Measurements from ENCODE around the gene SIGLEC11. TPM values are rescaled to one million over a fixed set of nuclear protein-coding genes. Genes with fewer than 3 reads are reported as not detected.

Gene SIGLEC11
- total RNA-seq, 1 donor from 2014 or later = 0.27 TPM

DNA sequence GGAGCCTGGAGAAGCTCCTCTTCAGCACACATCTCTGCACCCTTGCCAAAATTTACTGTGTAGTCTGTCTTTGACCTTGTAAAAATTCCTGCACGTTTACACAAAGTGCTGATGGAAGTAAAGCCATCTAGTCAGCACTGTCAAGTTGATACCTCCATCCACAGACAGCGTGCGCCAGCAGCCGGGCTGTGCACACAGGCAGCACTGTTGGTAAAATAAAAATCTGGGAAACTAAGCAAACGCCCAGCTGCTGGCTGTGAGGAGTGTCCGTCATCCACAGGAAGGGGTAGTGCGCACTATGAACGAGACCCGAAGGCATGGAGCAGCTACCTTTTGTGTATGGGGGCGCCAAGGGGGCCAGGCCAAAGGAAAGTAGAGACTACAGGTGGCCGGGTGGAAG lies 17.4 kb upstream of the SIGLEC11 start:
- H3K36me3 Mint-ChIP-seq = peaks cover 8% of the 10 kb centered on the region
- no peak overlapping the region for H3K4me3 Mint-ChIP-seq
- DNase-seq (ENCODE audit: extremely low spot score, unreplicated experiment) = no peak
- TF ChIP-seq, protein P1, sequence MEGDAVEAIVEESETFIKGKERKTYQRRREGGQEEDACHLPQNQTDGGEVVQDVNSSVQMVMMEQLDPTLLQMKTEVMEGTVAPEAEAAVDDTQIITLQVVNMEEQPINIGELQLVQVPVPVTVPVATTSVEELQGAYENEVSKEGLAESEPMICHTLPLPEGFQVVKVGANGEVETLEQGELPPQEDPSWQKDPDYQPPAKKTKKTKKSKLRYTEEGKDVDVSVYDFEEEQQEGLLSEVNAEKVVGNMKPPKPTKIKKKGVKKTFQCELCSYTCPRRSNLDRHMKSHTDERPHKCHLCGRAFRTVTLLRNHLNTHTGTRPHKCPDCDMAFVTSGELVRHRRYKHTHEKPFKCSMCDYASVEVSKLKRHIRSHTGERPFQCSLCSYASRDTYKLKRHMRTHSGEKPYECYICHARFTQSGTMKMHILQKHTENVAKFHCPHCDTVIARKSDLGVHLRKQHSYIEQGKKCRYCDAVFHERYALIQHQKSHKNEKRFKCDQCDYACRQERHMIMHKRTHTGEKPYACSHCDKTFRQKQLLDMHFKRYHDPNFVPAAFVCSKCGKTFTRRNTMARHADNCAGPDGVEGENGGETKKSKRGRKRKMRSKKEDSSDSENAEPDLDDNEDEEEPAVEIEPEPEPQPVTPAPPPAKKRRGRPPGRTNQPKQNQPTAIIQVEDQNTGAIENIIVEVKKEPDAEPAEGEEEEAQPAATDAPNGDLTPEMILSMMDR (conservative IDR thresholded peaks at IDR 0.05) = no peak
- H3K9me3 Mint-ChIP-seq = no peaks in the 10 kb centered on the region
- H3K27me3 Mint-ChIP-seq = peaks cover 2% of the 10 kb centered on the region
- no peaks in the 10 kb centered on the region for H3K4me1 Mint-ChIP-seq (ENCODE audit: unreplicated experiment)
- H3K27ac Mint-ChIP-seq = no peak overlapping the region

DNA sequence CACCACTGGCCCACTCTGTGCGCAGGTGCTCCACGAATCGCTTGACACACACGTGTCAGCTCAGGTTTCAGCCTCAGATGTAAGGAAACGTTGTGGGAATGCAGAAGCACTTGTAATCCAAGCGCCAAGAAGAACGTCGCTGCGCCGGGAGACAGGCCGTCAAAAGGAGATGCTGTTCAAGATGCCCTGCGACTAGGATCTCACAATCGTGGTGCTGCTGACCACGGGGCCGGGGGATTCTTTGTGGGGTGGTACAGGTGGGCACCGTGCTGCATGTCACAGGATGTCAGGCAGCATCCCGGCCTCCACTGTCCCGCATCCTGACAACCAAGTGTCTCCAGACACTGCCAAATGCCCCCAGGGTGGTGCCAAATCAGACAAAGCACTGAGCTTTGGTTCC lies 16.9 kb upstream of the SIGLEC11 start:
- Mint-ChIP-seq H3K27me3 (peaks cover 4% of the 10 kb centered on the region), H3K27ac (no peak overlapping the region), H3K4me1 (ENCODE audit: unreplicated experiment) (no peaks in the 10 kb centered on the region), H3K36me3 (peaks cover 8% of the 10 kb centered on the region), H3K9me3 (no peaks in the 10 kb centered on the region), H3K4me3 (no peak overlapping the region)
- TF ChIP-seq, protein P1 (conservative IDR thresholded peaks at IDR 0.05) = no peak
- no peak for DNase-seq (ENCODE audit: extremely low spot score, unreplicated experiment)

DNA sequence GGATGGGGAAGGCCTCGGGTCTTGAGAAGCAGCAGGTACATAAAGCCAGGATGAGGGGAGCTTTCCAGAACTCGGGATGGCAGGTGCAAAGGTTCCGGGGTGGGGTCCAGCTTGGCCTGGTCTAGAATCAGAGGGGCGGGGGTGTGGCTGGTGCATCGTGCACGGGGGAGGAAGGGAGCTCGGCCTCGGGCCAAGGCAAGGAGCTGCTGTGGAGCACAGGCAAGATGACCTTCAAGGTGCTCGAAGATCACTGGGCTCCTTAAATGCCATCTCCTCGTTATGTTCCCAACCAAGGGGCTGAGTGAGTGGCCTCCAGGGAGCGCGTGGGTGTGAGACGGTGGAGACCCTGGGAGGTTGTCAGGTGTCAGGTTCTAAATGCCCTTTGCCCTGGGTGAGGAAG lies 16.1 kb upstream of the SIGLEC11 start:
- Mint-ChIP-seq H3K9me3 (no peaks in the 10 kb centered on the region), H3K36me3 (peaks cover 8% of the 10 kb centered on the region), H3K27me3 (peaks cover 4% of the 10 kb centered on the region), H3K4me3 (no peak overlapping the region), H3K4me1 (ENCODE audit: unreplicated experiment) (no peaks in the 10 kb centered on the region), H3K27ac (no peak overlapping the region)
- TF ChIP-seq, protein P1 (conservative IDR thresholded peaks at IDR 0.05) = no peak
- no peak for DNase-seq (ENCODE audit: extremely low spot score, unreplicated experiment)

DNA sequence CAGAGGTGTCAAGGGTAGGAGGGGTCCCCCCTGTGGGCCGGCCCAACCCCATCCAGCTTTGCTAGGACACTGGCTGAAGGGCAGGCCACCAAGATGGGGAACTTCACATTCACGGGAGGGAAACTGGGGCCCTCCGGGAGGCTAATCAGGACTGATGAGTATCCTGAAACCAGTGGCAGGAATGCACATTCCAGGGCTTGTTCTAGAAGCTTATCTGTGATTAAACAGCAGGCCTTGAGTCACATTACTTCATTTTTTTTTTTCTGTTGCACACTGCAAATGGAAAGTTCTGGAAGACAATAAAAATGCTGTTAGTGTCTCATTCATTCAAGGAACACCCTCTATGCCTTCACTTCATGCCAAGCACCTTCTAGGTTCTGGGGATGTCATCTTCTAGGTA lies 15.5 kb upstream of the SIGLEC11 start:
- H3K27ac Mint-ChIP-seq = no peak overlapping the region
- TF ChIP-seq, protein P1 (conservative IDR thresholded peaks at IDR 0.05) = no peak
- peaks cover 4% of the 10 kb centered on the region for H3K27me3 Mint-ChIP-seq
- H3K4me1 Mint-ChIP-seq (ENCODE audit: unreplicated experiment) = no peaks in the 10 kb centered on the region
- DNase-seq (ENCODE audit: extremely low spot score, unreplicated experiment) = no peak
- H3K36me3 Mint-ChIP-seq = peaks cover 8% of the 10 kb centered on the region
- no peak overlapping the region for H3K4me3 Mint-ChIP-seq
- H3K9me3 Mint-ChIP-seq = no peaks in the 10 kb centered on the region

DNA sequence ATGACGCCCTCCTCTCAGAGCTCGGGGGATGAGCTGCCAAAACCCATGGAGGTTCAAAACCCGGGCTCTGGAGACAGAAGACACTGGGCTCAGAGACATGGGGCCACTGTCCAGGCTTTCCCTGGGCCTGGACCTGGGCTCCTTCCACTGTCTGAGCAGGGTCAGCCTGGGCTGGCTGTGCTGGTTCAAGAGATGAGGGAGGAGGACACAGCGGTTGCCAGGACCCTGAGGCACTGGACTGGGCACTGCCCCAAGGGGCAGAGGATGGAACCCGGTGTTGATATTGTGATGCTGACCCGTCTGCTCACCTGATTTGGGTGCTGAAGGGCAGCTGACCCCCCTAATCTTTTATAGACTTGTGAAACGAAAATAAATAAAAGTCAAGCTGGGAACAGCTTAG lies 14.1 kb upstream of the SIGLEC11 start:
- H3K4me3 Mint-ChIP-seq = no peak overlapping the region
- peaks cover 8% of the 10 kb centered on the region for H3K36me3 Mint-ChIP-seq
- H3K9me3 Mint-ChIP-seq = no peaks in the 10 kb centered on the region
- no peak overlapping the region for H3K27ac Mint-ChIP-seq
- no peak for DNase-seq (ENCODE audit: extremely low spot score, unreplicated experiment)
- H3K27me3 Mint-ChIP-seq = peaks cover 4% of the 10 kb centered on the region
- no peaks in the 10 kb centered on the region for H3K4me1 Mint-ChIP-seq (ENCODE audit: unreplicated experiment)
- TF ChIP-seq, protein P1 (conservative IDR thresholded peaks at IDR 0.05) = no peak

DNA sequence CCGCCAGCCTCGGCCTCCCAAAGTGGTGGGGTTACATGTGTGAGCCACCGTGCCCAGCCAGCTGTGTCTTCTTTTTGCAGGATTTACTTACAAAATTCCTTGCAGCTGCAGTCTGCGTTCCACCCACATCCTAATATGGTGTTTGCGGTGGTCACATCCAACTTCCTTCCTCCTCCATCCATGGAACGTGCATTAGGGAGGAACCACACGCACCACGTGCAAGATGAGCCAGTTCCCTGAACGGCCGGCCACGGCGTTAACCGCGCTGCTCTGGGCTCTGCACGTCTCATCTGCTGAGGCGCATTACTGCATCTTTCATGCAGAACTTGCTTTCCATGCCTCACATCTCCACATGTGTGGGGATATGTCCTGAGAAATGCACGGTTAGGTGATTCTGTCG lies 13.0 kb upstream of the SIGLEC11 start:
- Mint-ChIP-seq H3K27me3 (peaks cover 4% of the 10 kb centered on the region), H3K36me3 (peaks cover 8% of the 10 kb centered on the region), H3K27ac (no peak overlapping the region), H3K4me1 (ENCODE audit: unreplicated experiment) (no peaks in the 10 kb centered on the region), H3K4me3 (no peak overlapping the region), H3K9me3 (no peaks in the 10 kb centered on the region)
- DNase-seq (ENCODE audit: extremely low spot score, unreplicated experiment) = no peak
- TF ChIP-seq, protein P1 (conservative IDR thresholded peaks at IDR 0.05) = no peak

Data from type B pancreatic cell (in vitro differentiated cells).